Skeletal muscle tissue (tissue), 4 donors: ENCODE data around the gene SDCBP2. TPM values are rescaled to one million over a fixed set of nuclear protein-coding genes. Genes with fewer than 3 reads are reported as not detected.

Source experiments
- H3K27ac ChIP-seq: one replicate; pipeline ENCODE4 v1.7.0; 2013; ENCODE audit warnings: mild to moderate bottlenecking, low read depth, low read length, inconsistent platforms
- H3K27me3 ChIP-seq, 3 donors: one replicate each; pipeline ENCODE4 v1.7.0; 2013; ENCODE audit warnings: low read length in 3 of 3; ENCODE audit not compliant: control insufficient read depth in 3 of 3, insufficient read depth in 3 of 3
- H3K36me3 ChIP-seq, 3 donors: one replicate each; pipeline ENCODE4 v1.7.0; 2013; ENCODE audit warnings: low read length in 3 of 3; ENCODE audit not compliant: control insufficient read depth in 3 of 3, insufficient read depth in 3 of 3
- H3K4me1 ChIP-seq, 3 donors: one replicate each; pipeline ENCODE4 v1.7.0; 2013; ENCODE audit warnings: low read length in 3 of 3, mild to moderate bottlenecking in 3 of 3; ENCODE audit not compliant: control insufficient read depth in 3 of 3, insufficient read depth in 3 of 3
- H3K4me3 ChIP-seq, 3 donors: one replicate each; pipeline ENCODE4 v1.7.0; 2013; ENCODE audit warnings: low read length in 3 of 3
- H3K9ac ChIP-seq, 3 donors: one replicate each; pipeline ENCODE4 v1.7.0; 2013; ENCODE audit warnings: low read length in 3 of 3, mild to moderate bottlenecking in 3 of 3, moderate library complexity in 2 of 3, low read depth in 1 of 3
- H3K9me3 ChIP-seq, 3 donors: one replicate each; pipeline ENCODE4 v1.7.0; 2013; ENCODE audit warnings: low read length in 3 of 3; ENCODE audit not compliant: control insufficient read depth in 3 of 3
- total RNA-seq: library from RNA; depleted of rRNA; stranded (reverse); fragments of >200 nt; gene quantifications from one replicate; pipeline ENCODE4 v1.2.3, GENCODE V29; 2014
- donor health status: Osteomylitis.

The SDCBP2 gene
- total RNA-seq, 1 donor from 2014 or later, result 1.6 TPM

DNA sequence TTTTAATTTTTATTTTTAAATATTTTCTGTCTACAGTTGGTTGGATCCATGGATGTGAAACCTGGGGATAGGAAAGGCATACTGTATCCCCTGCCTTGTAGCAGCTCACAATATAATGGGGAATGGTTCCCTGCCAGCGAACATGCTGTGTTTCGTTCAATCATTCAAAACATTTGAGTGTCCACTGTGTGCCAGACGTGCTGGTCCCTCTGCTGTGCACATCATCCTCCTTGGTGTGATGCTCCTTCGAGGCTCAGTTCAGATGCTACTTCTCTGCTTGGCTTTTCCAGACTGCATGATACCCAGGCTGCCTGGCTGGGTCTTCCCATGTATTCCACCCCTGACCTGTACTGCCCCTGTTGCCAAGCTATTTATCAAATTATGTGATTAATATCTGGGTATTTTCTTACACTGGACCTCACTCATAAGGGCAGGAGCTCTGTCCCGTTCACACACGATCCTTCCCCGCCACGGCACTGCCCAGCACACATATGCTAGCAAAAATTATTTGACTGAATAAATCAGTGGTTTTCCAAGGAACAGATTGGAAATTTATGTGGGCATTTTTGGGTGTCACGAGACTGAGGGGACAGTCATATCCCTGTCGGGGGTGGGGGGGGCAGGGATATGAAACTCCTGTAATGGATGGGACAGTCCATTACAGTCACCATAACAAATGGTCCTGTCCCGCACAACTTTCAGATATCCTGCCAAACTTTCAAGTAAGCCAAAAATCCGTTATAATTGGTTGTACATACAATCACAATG, 4.9 kb downstream of the SDCBP2 start:
- Histone ChIP-seq H3K9me3 (no peaks in the 10 kb centered on the region), H3K27me3 (no peaks in the 10 kb centered on the region), H3K4me3 (no peak overlapping the region), H3K9ac (no peak overlapping the region), H3K27ac (peak overlapping the region; percentile 99), H3K4me1 (peaks cover 45 to 63% (median 57%) of the 10 kb centered on the region in 3 donors), H3K36me3 (no peaks in the 10 kb centered on the region)

DNA sequence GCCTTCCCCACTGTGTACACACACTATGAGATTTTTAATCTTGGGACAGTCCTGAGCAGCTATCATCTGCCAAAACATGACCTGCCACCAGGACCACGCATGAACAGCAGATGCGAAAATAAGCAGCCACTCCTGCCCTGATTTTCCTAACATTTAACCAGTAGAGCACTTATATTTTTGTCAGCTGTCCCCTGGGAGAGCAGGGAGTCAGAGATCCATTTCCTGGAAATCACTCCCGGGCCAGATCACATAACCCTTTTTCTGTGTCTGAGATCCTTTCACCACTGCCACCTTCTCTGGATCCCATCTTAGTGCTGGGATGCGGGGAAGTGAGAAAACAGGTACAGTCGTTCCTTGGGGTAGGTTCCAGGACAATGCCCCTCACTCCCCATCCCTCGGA, 5.7 kb downstream of the SDCBP2 start:
- Histone ChIP-seq H3K27me3 (no peaks in the 10 kb centered on the region), H3K4me1 (peaks cover 37 to 55% (median 50%) of the 10 kb centered on the region in 3 donors), H3K9ac (no peak overlapping the region), H3K27ac (peak overlapping the region; percentile 99), H3K36me3 (no peaks in the 10 kb centered on the region), H3K4me3 (no peak overlapping the region), H3K9me3 (no peaks in the 10 kb centered on the region)

GRCh38 chr20:1322511-1323245, 6.3 kb downstream of the SDCBP2 start:
- peaks cover 31 to 49% (median 44%) of the 10 kb centered on the region in 3 donors for H3K4me1 ChIP-seq
- no peaks in the 10 kb centered on the region for H3K36me3 ChIP-seq
- H3K9ac ChIP-seq, result no peak overlapping the region
- no peaks in the 10 kb centered on the region for H3K27me3 ChIP-seq
- H3K4me3 ChIP-seq, result no peak overlapping the region
- H3K9me3 ChIP-seq, result no peaks in the 10 kb centered on the region
- H3K27ac ChIP-seq, result peak overlapping the region; percentile 99

DNA sequence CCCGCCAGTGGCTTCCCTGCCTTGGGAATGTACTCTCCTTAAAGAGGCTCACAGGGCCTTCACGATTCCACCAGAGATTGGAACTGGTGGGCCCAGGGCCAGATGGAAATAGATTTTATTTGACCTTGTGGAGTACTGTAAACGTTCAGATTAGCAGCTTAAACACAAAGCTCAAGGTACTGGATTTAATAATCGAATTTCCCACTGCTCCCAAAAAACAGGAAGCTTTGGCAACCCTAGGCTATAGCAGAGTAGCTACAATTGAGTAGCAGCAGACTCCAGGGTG, 7.3 kb downstream of the SDCBP2 start:
- Histone ChIP-seq H3K27me3 (no peaks in the 10 kb centered on the region), H3K9me3 (no peaks in the 10 kb centered on the region), H3K9ac (no peak overlapping the region), H3K27ac (peak overlapping the region; percentile 99), H3K4me1 (peaks cover 20 to 38% (median 33%) of the 10 kb centered on the region in 3 donors), H3K36me3 (no peaks in the 10 kb centered on the region), H3K4me3 (no peak overlapping the region)

DNA sequence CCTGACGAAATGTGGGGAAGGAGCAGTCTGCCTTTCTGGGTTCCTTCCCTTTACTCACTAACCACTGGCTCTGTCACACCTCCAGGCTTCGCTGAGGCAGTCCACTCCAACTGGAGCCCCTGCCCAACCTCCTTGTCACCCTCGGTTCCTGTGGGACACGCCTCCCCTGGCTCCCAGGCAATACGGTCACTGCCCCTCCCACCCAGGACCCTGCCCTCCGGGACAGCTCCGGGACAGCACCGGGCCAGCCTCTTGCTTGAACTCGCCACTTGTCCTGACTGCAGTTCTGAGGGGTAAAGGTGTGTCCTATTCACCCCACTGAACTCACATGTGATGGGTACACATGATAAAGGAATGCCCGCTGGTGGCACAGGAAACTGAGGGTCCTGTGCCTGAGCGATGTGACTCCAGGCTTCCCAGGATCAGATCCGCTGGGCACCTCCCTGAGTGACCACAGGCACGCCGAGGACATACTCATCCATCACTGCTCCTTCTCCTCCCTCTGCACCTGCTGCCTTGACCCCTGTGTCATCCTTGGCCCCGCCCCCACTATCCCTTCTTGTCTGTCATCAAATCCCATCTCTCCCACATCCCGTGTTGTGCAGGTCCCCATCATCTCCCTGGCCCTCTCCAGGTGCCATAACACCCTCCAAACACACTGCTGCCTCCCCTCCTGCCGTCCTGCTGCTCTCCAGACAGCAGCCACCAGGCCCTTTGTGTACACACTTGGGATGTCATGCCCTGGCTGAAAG, 7.9 kb downstream of the SDCBP2 start:
- peaks cover 15 to 33% (median 28%) of the 10 kb centered on the region in 3 donors for H3K4me1 ChIP-seq
- H3K4me3 ChIP-seq, result no peak overlapping the region
- no peaks in the 10 kb centered on the region for H3K27me3 ChIP-seq
- no peak overlapping the region for H3K9ac ChIP-seq
- no peaks in the 10 kb centered on the region for H3K9me3 ChIP-seq
- peak overlapping the region; percentile 99 for H3K27ac ChIP-seq
- H3K36me3 ChIP-seq, result no peaks in the 10 kb centered on the region

DNA sequence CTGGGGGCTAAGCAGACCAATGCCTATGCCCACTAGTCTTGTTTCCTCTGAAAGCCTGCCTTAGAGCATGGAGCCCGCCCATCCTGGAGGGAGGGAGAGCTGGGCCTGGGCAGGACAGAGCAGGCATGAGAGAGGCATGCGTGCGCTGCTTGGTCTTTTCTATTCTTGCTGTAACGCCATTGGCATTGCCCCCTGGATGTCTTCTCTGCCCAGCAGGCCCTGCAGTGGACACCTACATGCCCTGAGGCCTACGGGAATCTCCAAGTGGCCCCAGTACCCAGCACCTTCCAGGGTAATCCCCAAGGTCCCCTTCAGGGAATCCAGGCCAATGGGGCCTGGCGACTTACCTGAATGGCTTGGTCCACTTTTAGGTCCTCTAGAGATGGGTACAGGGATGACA, 8.9 kb downstream of the SDCBP2 start:
- Histone ChIP-seq H3K36me3 (no peaks in the 10 kb centered on the region), H3K9ac (no peak overlapping the region), H3K4me1 (peaks cover 11 to 29% (median 24%) of the 10 kb centered on the region in 3 donors), H3K4me3 (no peak overlapping the region), H3K9me3 (no peaks in the 10 kb centered on the region), H3K27me3 (no peaks in the 10 kb centered on the region), H3K27ac (no peak overlapping the region)

GRCh38 chr20:1319462-1319861, 9.5 kb downstream of the SDCBP2 start:
- Histone ChIP-seq H3K9ac (no peak overlapping the region), H3K27ac (no peak overlapping the region), H3K9me3 (no peaks in the 10 kb centered on the region), H3K4me1 (peaks cover 5 to 23% (median 18%) of the 10 kb centered on the region in 3 donors), H3K27me3 (no peaks in the 10 kb centered on the region), H3K36me3 (no peaks in the 10 kb centered on the region), H3K4me3 (no peak overlapping the region)

DNA sequence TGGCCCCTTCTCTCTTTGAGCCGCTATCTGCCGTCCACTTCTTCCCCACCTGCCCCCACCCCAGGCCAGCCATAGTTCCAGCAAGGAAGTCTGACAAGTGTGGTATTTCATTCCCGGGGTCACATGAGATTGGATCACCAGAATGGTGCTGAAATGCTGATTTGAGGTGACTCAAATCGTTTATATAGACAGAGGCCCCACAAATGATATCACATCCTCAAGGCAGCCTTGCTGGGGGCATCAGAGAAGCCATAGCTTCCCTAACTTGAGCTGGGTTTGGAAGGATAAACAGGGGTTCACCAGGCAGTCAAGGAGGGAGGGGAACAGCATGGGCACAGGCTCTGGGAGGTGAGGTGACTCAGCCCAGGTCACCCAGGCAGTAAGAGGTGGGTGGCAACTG, 9.9 kb downstream of the SDCBP2 start:
- Histone ChIP-seq H3K36me3 (no peaks in the 10 kb centered on the region), H3K9me3 (no peaks in the 10 kb centered on the region), H3K27ac (no peak overlapping the region), H3K4me3 (no peak overlapping the region), H3K27me3 (no peaks in the 10 kb centered on the region), H3K9ac (no peak overlapping the region), H3K4me1 (peaks cover 4 to 20% (median 18%) of the 10 kb centered on the region in 3 donors)

- H3K27me3 ChIP-seq, result no peaks in the 10 kb centered on the region
- peaks cover 4 to 16% (median 15%) of the 10 kb centered on the region in 3 donors for H3K4me1 ChIP-seq
- H3K9ac ChIP-seq, result no peak overlapping the region
- peak overlapping the region; percentile 12 for H3K27ac ChIP-seq
- no peaks in the 10 kb centered on the region for H3K9me3 ChIP-seq
- no peaks in the 10 kb centered on the region for H3K36me3 ChIP-seq
- no peak overlapping the region for H3K4me3 ChIP-seq
Measured at GRCh38 chr20:1317545-1318255, 11.2 kb downstream of the SDCBP2 start.
